H1 (cell line): Measurements from ENCODE around the gene ITPKB. TPM values are rescaled to one million over a fixed set of nuclear protein-coding genes. Genes with fewer than 3 reads are reported as not detected.

Source experiments
- CTCF ChIA-PET: fragments of 300-600 bp; sonication (Branson Sonifier 250); formaldehyde crosslinking; loops from one replicate; lab custom pipeline; 2021; ENCODE audit not compliant: partially characterized antibody; lab: Charles Lee
- POLR2A ChIA-PET: fragments of 300-600 bp; sonication (Branson Sonifier 250); formaldehyde crosslinking; loops from one replicate; lab custom pipeline; 2021; ENCODE audit warnings: inconsistent platforms; ENCODE audit not compliant: partially characterized antibody; lab: Charles Lee
- DNase-seq, 2 experiments: peaks; one replicate each; pipeline versions ENCODE4 v3.0.0 to v3.0.0-alpha.2; 2010 to 2022; ENCODE audit warnings: low spot score in 2 of 2, low read depth in 1 of 2, mixed read lengths in 1 of 2
- FAIRE-seq: peaks from 2 replicates; lab custom pipeline; 2011; peaks lifted over from hg19 to GRCh38; lab: Jason Lieb, UNC
- H2AFZ ChIP-seq: 2 replicates; pipeline ENCODE4 v1.8.1; 2012; ENCODE audit warnings: low read length, inconsistent platforms
- H2AK5ac ChIP-seq: 2 replicates; pipeline ENCODE4 v1.6.1; 2013; ENCODE audit warnings: low read depth, low read length
- H2BK120ac ChIP-seq: replicated peaks from 2 replicates; pipeline ENCODE3; 2013; ENCODE audit warnings: low read depth, low read length, inconsistent platforms
- H2BK12ac ChIP-seq: 2 replicates; pipeline ENCODE4 v1.6.1; 2013; ENCODE audit warnings: low read depth, low read length
- H2BK15ac ChIP-seq: 2 replicates; pipeline ENCODE4 v1.6.1; 2013; ENCODE audit warnings: low read length
- H2BK20ac ChIP-seq: 2 replicates; pipeline ENCODE4 v1.6.1; 2013; ENCODE audit warnings: low read length
- H2BK5ac ChIP-seq: 2 replicates; pipeline ENCODE4 v1.6.1; 2013; ENCODE audit warnings: low read depth, low read length
- H3K14ac ChIP-seq: 2 replicates; pipeline ENCODE4 v1.6.1; 2013; ENCODE audit warnings: inconsistent platforms; ENCODE audit not compliant: insufficient read length
- H3K18ac ChIP-seq: 2 replicates; pipeline ENCODE4 v1.6.1; 2013; ENCODE audit warnings: low read length; ENCODE audit errors: extremely low read depth
- H3K23ac ChIP-seq: 2 replicates; pipeline ENCODE4 v1.6.1; 2013; ENCODE audit warnings: inconsistent platforms; ENCODE audit not compliant: insufficient read length
- H3K23me2 ChIP-seq: 2 replicates; pipeline ENCODE4 v1.6.1; 2013; ENCODE audit warnings: low read depth, low read length
- H3K27ac ChIP-seq: 2 replicates; pipeline ENCODE4 v1.6.1; 2011; ENCODE audit warnings: low read depth, low read length, inconsistent platforms
- H3K27me3 ChIP-seq, 4 experiments: replicated peaks in 1 of 4; 1 replicate in 1 of 4; 2 replicates in 3 of 4; pipeline versions ENCODE4 v1.6.1 to v1.8.1; 2011 to 2013; ENCODE audit warnings: low read length in 3 of 4, mild to moderate bottlenecking in 3 of 4, inconsistent platforms in 2 of 4, mixed read lengths in 2 of 4, moderate library complexity in 1 of 4; ENCODE audit not compliant: control insufficient read depth in 3 of 4, insufficient read depth in 3 of 4; ENCODE audit errors: extremely low read depth in 1 of 4
- H3K36me3 ChIP-seq, 4 experiments: 2 replicates each; pipeline versions ENCODE4 v1.6.1 to v1.8.1; 2011 to 2013; ENCODE audit warnings: mild to moderate bottlenecking in 4 of 4, low read length in 3 of 4, moderate library complexity in 2 of 4, control low read depth in 1 of 4, inconsistent platforms in 1 of 4; ENCODE audit not compliant: insufficient read depth in 4 of 4, control insufficient read depth in 2 of 4
- H3K4ac ChIP-seq: replicated peaks from 2 replicates; pipeline ENCODE3; 2013; ENCODE audit warnings: low read length, low read depth, mixed read lengths, inconsistent platforms; ENCODE audit not compliant: insufficient read length
- H3K4me1 ChIP-seq, 4 experiments: replicated peaks in 1 of 4; 1 replicate in 1 of 4; 2 replicates in 3 of 4; pipeline versions ENCODE4 v1.6.1 to v1.8.1; 2011 to 2013; ENCODE audit warnings: low read length in 3 of 4, inconsistent platforms in 2 of 4, mixed read lengths in 1 of 4; ENCODE audit not compliant: insufficient read depth in 4 of 4, control insufficient read depth in 3 of 4
- H3K4me2 ChIP-seq, 2 experiments: 2 replicates each; pipeline versions ENCODE4 v1.6.1 to v1.8.1; 2011 to 2013; ENCODE audit warnings: low read depth in 2 of 2, low read length in 2 of 2, control low read depth in 1 of 2, inconsistent platforms in 1 of 2, mild to moderate bottlenecking in 1 of 2; ENCODE audit not compliant: insufficient read depth in 1 of 2
- H3K4me3 ChIP-seq, 4 experiments: fragments of 200-600, 300-600 bp in 1 of 4; sonication (generic), shearing (Covaris generic), sonication (Bioruptor Twin) in 1 of 4; 2 replicates each; pipeline versions ENCODE4 v1.5.1 to v1.8.1; 2011 to 2016; ENCODE audit warnings: low read length in 4 of 4, low read depth in 3 of 4, control low read depth in 2 of 4, inconsistent platforms in 2 of 4, mild to moderate bottlenecking in 2 of 4, mixed read lengths in 1 of 4, moderate library complexity in 1 of 4; ENCODE audit not compliant: insufficient read depth in 2 of 4; ENCODE audit errors: extremely low read depth in 1 of 4
- H3K56ac ChIP-seq: replicated peaks from 2 replicates; pipeline ENCODE3; 2013; ENCODE audit warnings: low read depth, mild to moderate bottlenecking, mixed read lengths, low read length, inconsistent platforms; ENCODE audit not compliant: insufficient read length
- H3K79me1 ChIP-seq: 2 replicates; pipeline ENCODE4 v1.6.1; 2013; ENCODE audit warnings: low read depth, low read length, control low read depth
- H3K79me2 ChIP-seq, 2 experiments: 2 replicates each; pipeline versions ENCODE4 v1.6.1 to v1.8.1; 2012 to 2013; ENCODE audit warnings: low read length in 2 of 2, mild to moderate bottlenecking in 2 of 2, inconsistent platforms in 1 of 2; ENCODE audit not compliant: insufficient read depth in 2 of 2, control insufficient read depth in 1 of 2
- H3K9ac ChIP-seq, 4 experiments: replicated peaks in 1 of 4; 1 replicate in 1 of 4; 2 replicates in 3 of 4; pipeline versions ENCODE4 v1.6.1 to v1.8.1; 2011 to 2013; ENCODE audit warnings: low read depth in 3 of 4, low read length in 3 of 4, control low read depth in 2 of 4, mild to moderate bottlenecking in 2 of 4, moderate library complexity in 2 of 4, inconsistent platforms in 1 of 4; ENCODE audit errors: extremely low read depth in 1 of 4
- H3K9me3 ChIP-seq, 2 experiments: 2 replicates each; pipeline versions ENCODE4 v1.6.1 to v1.8.1; 2012 to 2013; ENCODE audit warnings: mild to moderate bottlenecking in 2 of 2, moderate library complexity in 2 of 2, control low read depth in 1 of 2, inconsistent platforms in 1 of 2, low read depth in 1 of 2, low read length in 1 of 2, mixed read lengths in 1 of 2; ENCODE audit not compliant: insufficient read depth in 2 of 2
- H4K20me1 ChIP-seq, 2 experiments: replicated peaks in 1 of 2; 2 replicates each; pipeline versions ENCODE3 to v1.8.1; 2011 to 2013; ENCODE audit warnings: inconsistent platforms in 2 of 2, low read length in 2 of 2, mild to moderate bottlenecking in 1 of 2; ENCODE audit not compliant: insufficient read depth in 2 of 2, control insufficient read depth in 1 of 2
- H4K5ac ChIP-seq: 2 replicates; pipeline ENCODE4 v1.6.1; 2013; ENCODE audit warnings: low read length, low read depth, mixed read lengths, inconsistent platforms; ENCODE audit not compliant: insufficient read length
- H4K8ac ChIP-seq: 2 replicates; pipeline ENCODE4 v1.8.0; 2013; ENCODE audit warnings: mild to moderate bottlenecking, moderate library complexity, low read length, inconsistent platforms; ENCODE audit not compliant: insufficient read depth; ENCODE audit errors: extremely low read depth
- H4K91ac ChIP-seq: replicated peaks from 2 replicates; pipeline ENCODE3; 2013; ENCODE audit warnings: low read length, mixed read lengths, inconsistent platforms; ENCODE audit not compliant: insufficient read length
- BACH1 ChIP-seq: IDR thresholded peaks from 2 replicates; pipeline ENCODE4 v1.6.1; 2012; ENCODE audit warnings: low read length, improper control_type of control experiment
- E2F6 ChIP-seq: IDR thresholded peaks from 2 replicates; pipeline ENCODE4 v1.6.1; 2012; ENCODE audit warnings: inconsistent platforms
- JUND ChIP-seq: IDR thresholded peaks from 2 replicates; pipeline ENCODE4 v1.6.1; 2011; ENCODE audit warnings: mild to moderate bottlenecking, improper control_type of control experiment, low read length
- POLR2AphosphoS5 ChIP-seq: IDR thresholded peaks from 2 replicates; pipeline ENCODE4 v1.6.1; 2011; ENCODE audit warnings: low read depth, low read length
- WGBS, 2 experiments: shearing (Covaris generic) in 1 of 2; methylation state at CpG; one replicate each; pipeline versions ENCODE4 v1.1.6 to v1.1.7; 2013 to 2015; ENCODE audit warnings: low lambda C conversion rate in 2 of 2, mixed read lengths in 2 of 2, inconsistent platforms in 1 of 2, low coverage in 1 of 2, missing lambda C conversion rate in 1 of 2; ENCODE audit not compliant: insufficient replicate concordance in 2 of 2, insufficient coverage in 1 of 2, insufficient read length in 1 of 2; ENCODE audit errors: extremely low coverage in 1 of 2, missing lambda C conversion rate in 1 of 2; 5-methylcytosine and 5-hydroxymethylcytosine counted together
- polyA plus RNA-seq, 7 experiments: library from polyadenylated mRNA; depleted of rRNA in 3 of 7; stranded (reverse) in 5 of 7; unstranded in 2 of 7; fragments of >200 nt in 5 of 7; fragments of 200-250 nt in 2 of 7; gene quantifications; 1 replicate in 5 of 7; 2 replicates in 1 of 7; 4 replicates in 1 of 7; pipeline versions ENCODE4 v1.2.1 to v1.2.3, GENCODE V29; 2011 to 2013; ENCODE audit warnings: missing spikeins in 2 of 7, mixed read lengths in 2 of 7
- total RNA-seq: library from RNA; stranded (reverse); fragmentation: NEBNext Ultra II Directional; extraction: Animal tissue kit (Norgen Biotek cat#: 25700); gene quantifications from 2 replicates; pipeline ENCODE4 v1.2.1, GENCODE V29; 2021
- TF ChIP-seq, protein P1 (sequence below): IDR thresholded peaks from 2 replicates; pipeline ENCODE4 v1.6.1; 2011; ENCODE audit warnings: low read length, improper control_type of control experiment

The ITPKB gene
- total and polyA plus RNA-seq, 2 of the 8 experiments (the other 6 are each of a cell fraction or from before 2014, with no cell fraction given): 1.7 to 4.8 TPM

DNA sequence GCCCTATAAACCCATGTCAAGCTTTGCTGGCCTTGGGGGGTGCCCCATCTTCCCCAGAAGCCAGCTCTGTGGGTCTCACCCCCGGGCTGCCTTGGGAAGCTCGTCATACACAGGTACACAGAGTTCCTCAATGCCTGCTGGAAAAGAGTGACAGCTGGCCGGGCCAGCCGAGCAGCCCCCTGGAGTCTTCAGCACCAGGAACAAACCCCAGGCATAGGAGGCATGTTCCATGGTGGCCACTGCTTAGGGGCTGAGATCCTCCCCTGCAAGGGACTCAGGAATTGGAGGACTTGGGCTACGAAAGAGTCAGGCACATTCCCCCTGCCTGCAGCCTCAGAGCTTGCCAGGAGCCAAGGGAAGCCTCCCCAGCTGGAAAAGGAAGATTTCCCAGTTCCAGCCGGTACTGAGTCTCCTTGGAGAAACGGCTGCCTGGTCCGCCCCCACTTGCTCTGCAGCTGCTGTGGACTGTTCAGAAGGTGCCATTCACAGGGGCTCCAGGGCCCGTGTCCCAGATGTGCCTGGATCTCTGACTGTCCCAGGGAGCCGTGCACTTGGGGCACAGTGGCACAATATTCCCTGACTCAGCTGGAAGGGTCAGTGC lies 101.0 kb downstream of the ITPKB start:
- POLR2A ChIA-PET: interaction anchor here (1.2 kb wide), 1 partner anchor 13 kb away, joined by 3 read pairs; no protein-coding TSS in a partner anchor
- Histone ChIP-seq H3K9ac (no peak overlapping the region), H2BK12ac (no peak overlapping the region), H3K79me2 (no peaks in the 10 kb centered on the region), H2BK5ac (no peak overlapping the region), H3K4me3 (no peak overlapping the region), H2BK20ac (no peak overlapping the region), H3K9me3 (no peaks in the 10 kb centered on the region), H3K56ac (no peak overlapping the region), H3K36me3 (no peaks in the 10 kb centered on the region), H3K27ac (no peak overlapping the region), H3K23me2 (peaks cover 2% of the 10 kb centered on the region; the same call in 1 of the 2 replicates), H3K4ac (no peak overlapping the region), H3K4me1 (peaks cover 0 to 10% (median 5%) of the 10 kb centered on the region in 4 experiments; a peak in 5 of 7 replicates), H4K91ac (no peak overlapping the region), H3K14ac (no peak overlapping the region), H4K5ac (no peak overlapping the region), H2BK120ac (no peak overlapping the region), H3K18ac (no peak overlapping the region), H3K79me1 (no peaks in the 10 kb centered on the region), H2AK5ac (no peak overlapping the region), H2BK15ac (peak overlapping the region; percentile 61; the same call in 1 of the 2 replicates), H3K4me2 (no peak overlapping the region), H2AFZ (no peak overlapping the region), H4K20me1 (no peaks in the 10 kb centered on the region), H3K23ac (no peak overlapping the region), H4K8ac (no peak overlapping the region), H3K27me3 (no peaks in the 10 kb centered on the region)
- CTCF ChIA-PET: interaction anchor here (0.6 to 14.1 kb wide), 28 partner anchors 10 to 214 kb away, joined by 3 to 184 read pairs (median 4); no protein-coding TSS in a partner anchor
- no peak for DNase-seq
- TF ChIP-seq POLR2AphosphoS5: no peak
- TF ChIP-seq, protein P1, sequence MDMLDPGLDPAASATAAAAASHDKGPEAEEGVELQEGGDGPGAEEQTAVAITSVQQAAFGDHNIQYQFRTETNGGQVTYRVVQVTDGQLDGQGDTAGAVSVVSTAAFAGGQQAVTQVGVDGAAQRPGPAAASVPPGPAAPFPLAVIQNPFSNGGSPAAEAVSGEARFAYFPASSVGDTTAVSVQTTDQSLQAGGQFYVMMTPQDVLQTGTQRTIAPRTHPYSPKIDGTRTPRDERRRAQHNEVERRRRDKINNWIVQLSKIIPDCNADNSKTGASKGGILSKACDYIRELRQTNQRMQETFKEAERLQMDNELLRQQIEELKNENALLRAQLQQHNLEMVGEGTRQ: no peak
- TF ChIP-seq JUND: no peak
- no peak for TF ChIP-seq BACH1
- TF ChIP-seq E2F6: no peak
- no peak for FAIRE-seq
- 93% methylated on average over 9 of the region's 10 CpGs; no CpG with 5 or more reads in 1 of the 2 experiments for WGBS, 2 experiments
